ENCODE results near the gene CEP72. TPM values are rescaled to one million over a fixed set of nuclear protein-coding genes. Genes with fewer than 3 reads are reported as not detected.

The CEP72 gene
- total RNA-seq, 4 donors from 2014 or later, result 2.6 to 9.4 (median 4.2) TPM

DNA sequence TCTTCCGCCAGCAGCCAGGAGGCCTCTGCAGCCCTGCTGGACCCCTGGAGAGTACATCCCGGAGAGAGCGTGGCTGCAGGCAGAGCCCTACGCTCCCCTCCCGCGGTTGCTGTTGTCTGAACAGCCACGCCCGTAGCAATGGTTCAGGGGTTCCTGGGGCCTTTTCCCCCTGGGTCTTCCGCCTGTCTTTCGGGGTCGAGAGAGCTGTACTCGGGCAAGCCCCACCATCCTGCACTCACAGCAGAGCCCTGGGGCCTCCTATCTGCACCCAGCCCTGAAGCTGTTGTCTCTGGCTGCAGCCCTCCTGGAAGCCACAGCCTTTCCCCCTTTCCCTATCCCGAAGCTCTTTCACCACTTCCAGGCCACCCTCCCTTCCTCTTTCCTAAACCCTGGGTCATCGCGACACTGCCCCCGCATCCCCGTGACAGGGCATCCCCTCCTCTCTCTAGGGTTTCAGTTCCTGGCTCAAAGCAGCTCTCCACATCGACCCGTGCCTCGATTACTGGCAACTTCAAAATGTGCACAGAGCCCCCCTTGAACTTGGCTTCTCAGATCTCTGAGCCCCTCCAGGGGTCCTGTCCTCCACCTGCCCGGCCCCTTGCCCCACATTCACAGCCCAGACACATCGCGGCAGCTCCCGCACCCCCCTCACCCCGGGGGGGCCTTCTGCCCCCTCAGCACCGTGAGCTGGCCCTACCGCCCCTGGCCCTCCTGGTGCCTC, 43.9 kb upstream of the CEP72 start:
- Histone ChIP-seq H3K36me3 (no peaks in the 10 kb centered on the region), H3K27me3 (peaks cover 58% of the 10 kb centered on the region), H3K27ac (no peak overlapping the region), H3K4me3 (no peak overlapping the region), H3K9me3 (no peaks in the 10 kb centered on the region), H3K4me1 (peaks cover 0 to 4% (median 0%) of the 10 kb centered on the region in 4 donors)
- intact Hi-C loops (cut with DNase I; ENCODE audit: low total_unique reads), result no loop called here
- TF ChIP-seq POLR2A (IDR thresholded peaks at IDR 0.05), result no peak
- WGBS, 2 donors (ENCODE audit: low coverage in 1 of 2), result 70 to 80% methylated on average over 2 to 26 of the region's 27 CpGs
- in situ Hi-C loops (cut with MboI; ENCODE audit: low pct_ligation_motif_present in 1 of 4, low pct_unique_long_range_greater_than_20kb in 1 of 4, low sequenced_read_pairs in 3 of 4), result no loop called here
- no peak for DNase-seq

- no peaks in the 10 kb centered on the region for H3K36me3 ChIP-seq
- intact Hi-C loops (cut with DNase I; ENCODE audit: low total_unique reads), result no loop called here
- H3K4me1 ChIP-seq, result peaks cover 0 to 4% (median 0%) of the 10 kb centered on the region in 4 donors
- 85% methylated on average over 8 of the region's 8 CpGs; no CpG with 5 or more reads in 1 of the 2 donors for WGBS, 2 donors (ENCODE audit: low coverage in 1 of 2)
- TF ChIP-seq POLR2A (IDR thresholded peaks at IDR 0.05) (no peak), EP300 (IDR thresholded peaks at IDR 0.05; ENCODE audit: low read depth) (no peak), POLR2AphosphoS5 (IDR thresholded peaks at IDR 0.05) (no peak), CTCF (IDR thresholded peaks at IDR 0.05) (no peak)
- in situ Hi-C loops (cut with MboI; ENCODE audit: low pct_ligation_motif_present in 1 of 4, low pct_unique_long_range_greater_than_20kb in 1 of 4, low sequenced_read_pairs in 3 of 4), result no loop called here
- no peak for DNase-seq
- no peaks in the 10 kb centered on the region for H3K9me3 ChIP-seq
- no peak overlapping the region for H3K4me3 ChIP-seq
- no peak overlapping the region for H3K27ac ChIP-seq
- H3K27me3 ChIP-seq, result peaks cover 64% of the 10 kb centered on the region
These were observed 43.3 kb upstream of the CEP72 start for GRCh38 chr5:568809-569208.

DNA sequence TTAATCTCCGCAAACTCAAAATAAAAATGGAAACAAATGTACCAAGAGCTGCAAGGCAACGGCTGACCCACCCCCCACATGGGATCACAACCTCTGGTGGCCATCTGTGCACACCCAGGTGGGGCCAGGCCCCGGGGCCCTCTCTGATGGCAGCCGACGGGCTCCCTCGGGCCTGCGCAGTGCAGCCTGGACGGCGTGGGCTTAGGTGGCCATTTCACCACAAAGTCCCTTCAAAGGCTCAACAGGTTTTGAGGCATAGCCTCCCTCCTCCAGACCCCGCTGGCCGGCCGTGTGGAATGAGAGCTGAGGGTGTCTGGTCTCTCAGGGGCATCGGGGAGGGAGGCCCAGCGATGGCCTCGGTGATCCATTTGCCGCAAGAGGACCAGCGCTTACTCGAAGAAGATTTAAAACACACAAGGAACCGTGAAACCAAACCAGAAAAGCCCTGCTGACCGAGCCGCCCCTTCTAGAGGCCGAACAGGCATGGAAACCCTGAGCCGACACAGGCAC, 42.7 kb upstream of the CEP72 start:
- peaks cover 70% of the 10 kb centered on the region for H3K27me3 ChIP-seq
- H3K36me3 ChIP-seq, result no peaks in the 10 kb centered on the region
- no peak for DNase-seq
- WGBS, 2 donors (ENCODE audit: low coverage in 1 of 2), result 84 to 93% methylated on average over 5 to 23 of the region's 23 CpGs
- TF ChIP-seq POLR2AphosphoS5 (IDR thresholded peaks at IDR 0.05) (no peak), EP300 (IDR thresholded peaks at IDR 0.05; ENCODE audit: low read depth) (no peak), CTCF (IDR thresholded peaks at IDR 0.05) (no peak), POLR2A (IDR thresholded peaks at IDR 0.05) (no peak)
- no peak overlapping the region for H3K27ac ChIP-seq
- H3K4me3 ChIP-seq, result no peak overlapping the region
- no peaks in the 10 kb centered on the region for H3K9me3 ChIP-seq
- H3K4me1 ChIP-seq, result peaks cover 0 to 4% (median 0%) of the 10 kb centered on the region in 4 donors
- in situ Hi-C loops (cut with MboI; ENCODE audit: low pct_ligation_motif_present in 1 of 4, low pct_unique_long_range_greater_than_20kb in 1 of 4, low sequenced_read_pairs in 3 of 4), result no loop called here
- intact Hi-C loops (cut with DNase I; ENCODE audit: low total_unique reads), result no loop called here

DNA sequence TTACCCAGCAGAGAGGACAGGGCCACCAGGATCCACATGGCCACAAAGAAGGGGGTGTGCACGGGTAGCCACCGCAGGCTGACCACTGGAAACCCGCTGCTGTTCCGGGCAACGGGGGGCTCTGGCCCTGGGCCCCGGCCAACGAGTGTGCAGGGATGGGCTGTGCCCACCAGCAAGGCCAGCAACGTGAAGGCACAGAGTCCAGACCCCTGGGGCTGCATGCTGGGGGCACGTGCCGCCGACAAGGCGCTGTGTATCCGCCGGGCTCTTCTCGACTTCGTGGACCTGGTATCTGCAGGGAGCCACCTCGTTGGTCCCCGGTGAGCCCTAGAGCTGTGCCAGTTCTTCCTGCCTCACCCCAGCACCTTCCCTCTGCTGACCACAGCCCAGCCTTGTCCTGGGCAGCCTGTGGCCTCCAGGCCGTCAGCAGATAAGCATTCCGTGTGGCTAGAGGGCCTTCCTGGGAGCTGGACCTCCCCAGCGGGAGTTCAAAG, 42.2 kb upstream of the CEP72 start:
- intact Hi-C loops (cut with DNase I; ENCODE audit: low total_unique reads) (no loop called here), in situ Hi-C loops (cut with MboI; ENCODE audit: low pct_ligation_motif_present in 1 of 4, low pct_unique_long_range_greater_than_20kb in 1 of 4, low sequenced_read_pairs in 3 of 4) (no loop called here)
- TF ChIP-seq CTCF (IDR thresholded peaks at IDR 0.05) (no peak), POLR2AphosphoS5 (IDR thresholded peaks at IDR 0.05) (no peak), POLR2A (IDR thresholded peaks at IDR 0.05) (no peak), EP300 (IDR thresholded peaks at IDR 0.05; ENCODE audit: low read depth) (no peak)
- peaks cover 72% of the 10 kb centered on the region for H3K27me3 ChIP-seq
- H3K27ac ChIP-seq, result no peak overlapping the region
- no peak for DNase-seq
- no peaks in the 10 kb centered on the region for H3K9me3 ChIP-seq
- H3K36me3 ChIP-seq, result no peaks in the 10 kb centered on the region
- H3K4me3 ChIP-seq, result no peak overlapping the region
- WGBS, 2 donors (ENCODE audit: low coverage in 1 of 2), result 82% methylated on average over 19 of the region's 21 CpGs; no CpG with 5 or more reads in 1 of the 2 donors
- peaks cover 0 to 4% (median 0%) of the 10 kb centered on the region in 4 donors for H3K4me1 ChIP-seq

All from transverse colon (tissue), 4 donors.